NK-92 (cell line): Measurements from ENCODE around the gene CLDN34.

Experiments used
- DNase-seq: peaks from one replicate; lab custom pipeline; 2025; ENCODE audit not compliant: unreplicated experiment; lab: John Stamatoyannopoulos, UW

CLDN34 gene

GRCh38 chrX:10015723-10016518, 48.8 kb downstream of the CLDN34 start:
- no peak for DNase-seq

- no peak for DNase-seq
Observed at GRCh38 chrX:10016519-10017132, 49.5 kb downstream of the CLDN34 start.

- DNase-seq = no peak
Observed at GRCh38 chrX:10017872-10018271, 50.7 kb downstream of the CLDN34 start.
